ELF-1 (cell line): ENCODE data around the gene CNNM1.
A peak's percentile ranks its signal among the peaks of the same experiment; 100 is the strongest.

ENCODE experiments used
- DNase-seq: peaks from one replicate; pipeline ENCODE4 v3.0.0-alpha.2; 2016; ENCODE audit warnings: low read depth, low spot score

CNNM1 gene

DNA sequence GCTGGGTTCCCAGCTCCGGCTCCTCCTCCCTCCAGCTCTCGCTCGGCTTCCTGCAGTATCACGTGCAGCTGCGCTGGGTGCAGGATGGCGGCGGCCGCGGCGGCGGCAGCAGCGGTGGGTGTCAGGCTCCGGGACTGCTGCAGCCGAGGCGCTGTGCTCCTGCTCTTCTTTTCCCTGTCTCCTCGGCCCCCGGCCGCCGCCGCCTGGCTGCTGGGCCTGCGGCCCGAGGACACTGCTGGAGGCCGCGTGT is at the start of gene CNNM1:
CNNM1 (plus strand) TSS at position 53 of the 250 bp plus-strand sequence; CDS start at position 85, 32 bp downstream.
- peak; percentile 63 for DNase-seq

DNA sequence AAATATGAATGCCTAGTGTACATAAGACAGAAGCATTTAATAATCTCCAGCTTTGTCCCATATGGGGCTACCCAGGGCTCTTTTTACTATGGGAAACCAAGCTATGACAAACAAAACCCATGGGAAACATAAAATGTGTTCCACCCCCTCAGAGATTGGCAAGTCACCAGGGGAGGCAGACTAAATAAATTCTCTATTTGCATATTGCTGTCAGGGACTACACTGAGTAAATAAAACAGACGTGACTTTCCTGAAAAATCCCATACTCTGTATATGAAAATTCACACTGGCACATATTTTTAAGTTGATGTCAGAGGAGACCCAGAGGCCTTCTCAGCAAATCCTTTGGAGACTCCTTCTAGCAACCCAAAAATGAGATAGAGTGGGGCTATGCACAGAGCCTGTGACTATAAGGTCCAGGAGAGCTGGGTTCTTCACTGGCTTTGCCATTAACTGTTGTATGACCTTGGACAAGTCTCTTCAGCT is 49.5 kb upstream of the CNNM1 start:
- DNase-seq: no peak

DNA sequence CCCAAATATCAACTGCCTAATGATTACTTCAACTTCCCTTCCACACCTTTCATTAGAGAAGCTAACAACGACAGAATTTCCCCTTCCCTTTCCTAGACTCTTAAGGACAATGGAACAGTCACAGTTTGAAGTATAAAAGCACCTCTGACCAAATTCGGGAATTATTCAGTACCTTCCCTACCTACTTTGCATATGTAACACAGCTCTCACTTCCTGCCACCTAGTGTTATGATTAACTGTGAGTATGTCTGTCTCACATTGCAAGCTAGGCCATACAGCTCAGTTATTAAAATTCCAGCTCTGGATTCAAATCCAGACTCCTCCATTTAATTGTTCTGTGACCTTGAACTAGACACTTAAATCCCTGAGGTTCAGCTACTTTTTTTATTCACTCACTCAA is 48.7 kb upstream of the CNNM1 start:
- no peak for DNase-seq

DNA sequence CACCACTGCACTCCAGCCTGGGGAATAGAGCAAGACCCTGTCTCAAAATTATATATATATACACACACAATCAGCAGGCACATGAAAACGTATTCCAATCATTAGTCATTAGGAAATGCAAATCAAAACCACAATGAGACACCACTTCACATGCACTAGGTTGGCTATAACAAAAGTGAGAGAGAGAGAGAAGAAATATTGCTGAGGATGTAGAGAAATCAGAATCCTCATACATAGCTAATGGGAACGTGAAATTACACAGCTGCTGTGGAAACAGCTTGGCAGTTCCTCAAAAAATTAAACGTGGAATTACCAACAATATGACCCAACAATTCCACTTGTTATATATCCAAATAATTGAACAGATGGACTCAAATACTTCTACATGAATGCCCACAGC is 43.3 kb upstream of the CNNM1 start:
- DNase-seq: no peak

DNA sequence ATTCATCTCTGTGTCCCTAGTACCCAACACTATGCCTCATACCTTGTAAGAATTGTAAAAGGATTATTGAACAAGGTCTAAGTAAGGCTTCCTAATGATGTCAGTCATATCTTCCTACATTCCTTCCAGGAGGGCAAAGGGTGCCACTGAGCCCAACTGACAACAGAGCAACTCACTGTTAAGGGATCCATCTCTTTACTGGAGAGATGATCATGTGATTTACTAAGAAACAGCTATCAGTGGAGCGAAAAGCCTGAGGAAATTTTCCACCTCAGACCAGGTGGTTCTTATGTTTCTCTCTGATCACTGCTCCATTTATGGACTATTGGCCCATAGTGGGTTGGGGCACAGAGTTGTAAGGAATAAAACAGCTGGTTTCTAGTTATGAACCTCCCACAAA is 38.9 kb upstream of the CNNM1 start:
- DNase-seq: no peak

DNA sequence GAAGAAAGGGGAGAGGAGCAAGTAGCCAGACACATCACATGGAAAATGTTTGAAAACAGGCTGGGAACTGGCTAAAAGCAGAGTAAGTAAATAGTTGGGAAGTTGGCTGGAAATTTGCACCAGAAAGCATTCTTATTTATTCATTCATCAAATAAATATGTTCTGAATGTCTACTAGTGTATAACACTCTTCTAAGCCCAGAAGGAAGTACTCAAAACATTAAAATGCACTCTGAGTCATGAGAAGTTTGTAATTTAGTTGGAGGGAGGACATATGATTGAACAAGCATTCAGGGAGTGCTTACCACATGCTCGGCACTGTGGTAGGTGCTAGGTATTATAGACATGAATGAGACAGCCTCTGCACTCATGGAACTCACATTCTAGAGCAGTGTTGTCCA is 37.0 kb upstream of the CNNM1 start:
- no peak for DNase-seq

DNA sequence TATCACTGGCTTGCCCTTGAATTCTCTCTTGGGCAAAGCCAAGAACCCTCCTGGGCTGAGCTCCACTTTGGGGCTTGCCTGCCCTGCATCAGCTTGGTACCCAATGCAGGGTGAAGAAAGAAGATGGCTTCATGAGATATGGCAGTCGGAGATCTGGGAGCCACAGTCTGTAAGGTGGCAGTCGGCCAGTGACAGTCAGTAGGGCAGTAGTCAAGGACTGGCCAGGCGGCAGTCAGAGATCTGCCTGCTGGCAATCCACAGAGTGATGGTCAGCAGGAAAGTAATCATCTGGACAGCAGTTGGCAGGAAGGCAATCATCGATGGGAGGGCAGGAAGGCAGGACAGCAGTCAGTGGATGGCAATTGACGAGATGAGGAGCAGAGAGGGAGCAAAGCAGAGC is 32.6 kb upstream of the CNNM1 start:
- DNase-seq: no peak

DNA sequence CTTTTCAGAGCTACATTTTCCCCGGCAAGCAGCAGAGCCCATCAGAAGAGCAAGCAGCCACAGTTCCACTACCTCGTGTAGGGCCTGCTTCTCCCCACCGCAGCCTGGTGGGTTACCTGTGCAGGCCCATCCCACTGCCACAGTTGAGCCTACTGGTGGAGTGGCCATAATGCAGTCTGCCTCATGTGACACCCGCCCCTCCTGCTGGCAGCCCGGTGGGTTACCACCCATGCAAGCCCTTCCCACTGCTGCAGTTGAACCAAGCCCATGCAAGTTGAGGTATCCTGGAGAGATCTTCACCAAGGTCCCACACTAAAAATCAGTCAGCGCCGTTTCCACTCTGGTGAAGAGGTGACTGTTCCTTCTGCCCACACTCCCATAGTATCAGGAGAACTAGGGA is 32.1 kb upstream of the CNNM1 start:
- DNase-seq: peak; percentile 9

DNA sequence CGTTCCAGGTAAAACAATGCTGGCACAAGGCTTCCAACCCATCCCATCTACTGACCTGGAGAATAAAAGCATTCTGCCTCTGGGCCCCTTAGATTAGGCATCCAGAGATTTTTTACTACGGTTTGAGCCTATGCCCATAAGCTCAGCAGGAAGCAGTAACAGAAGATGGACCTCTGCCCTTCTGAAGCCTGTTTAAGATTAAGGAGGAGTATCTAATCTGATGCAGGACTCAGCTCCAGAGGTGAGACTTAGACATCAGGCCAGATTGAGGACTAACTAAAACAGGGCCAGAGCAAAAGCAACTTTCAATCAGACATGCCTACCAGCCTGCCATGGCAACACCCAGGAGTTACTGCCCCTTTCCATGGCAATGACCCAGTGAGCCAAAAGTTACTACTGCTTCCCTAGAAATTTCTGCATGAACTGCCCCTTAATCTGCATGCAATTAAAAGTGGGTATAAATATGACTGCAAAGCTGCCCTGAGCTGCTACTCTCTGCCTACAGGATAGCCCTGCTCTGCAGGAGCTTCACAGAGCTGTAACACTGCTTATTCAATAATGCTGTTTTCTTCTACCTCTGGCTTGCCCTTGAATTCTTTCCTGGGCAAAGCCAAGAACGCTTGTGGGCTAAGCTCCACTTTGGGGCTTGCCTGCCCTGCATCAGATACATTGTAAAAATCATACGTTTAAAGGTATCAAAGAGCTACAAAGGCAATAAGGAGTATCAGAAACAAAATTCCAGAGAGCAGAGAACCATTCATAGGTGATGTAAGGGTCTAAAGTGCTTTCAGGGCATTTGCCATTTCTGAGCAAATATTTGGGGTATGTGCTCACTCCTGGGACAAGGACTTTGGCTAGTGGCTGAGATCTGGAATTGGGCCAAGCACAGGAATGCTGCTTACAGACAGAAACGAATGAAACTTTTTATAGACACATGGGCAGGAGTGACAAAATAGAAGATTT is 25.0 kb upstream of the CNNM1 start:
- no peak for DNase-seq

DNA sequence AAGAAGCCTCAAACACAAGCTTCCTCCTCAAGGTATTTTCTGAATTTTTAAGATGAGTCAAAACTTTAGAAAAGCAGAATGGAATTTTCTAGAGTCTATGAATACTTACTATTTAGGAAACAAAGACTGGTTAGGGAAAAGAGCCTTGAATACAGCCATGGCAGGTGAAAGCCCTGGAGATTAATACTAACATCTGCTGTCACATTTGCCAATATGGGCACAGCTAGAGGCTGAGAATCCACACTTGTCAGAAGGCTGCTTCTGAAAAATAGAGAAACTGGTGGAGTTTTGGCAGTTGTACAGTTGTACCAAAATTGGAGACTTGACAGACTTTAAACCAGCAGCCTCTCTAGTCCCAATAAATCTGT is 24.3 kb upstream of the CNNM1 start:
- DNase-seq: no peak

DNA sequence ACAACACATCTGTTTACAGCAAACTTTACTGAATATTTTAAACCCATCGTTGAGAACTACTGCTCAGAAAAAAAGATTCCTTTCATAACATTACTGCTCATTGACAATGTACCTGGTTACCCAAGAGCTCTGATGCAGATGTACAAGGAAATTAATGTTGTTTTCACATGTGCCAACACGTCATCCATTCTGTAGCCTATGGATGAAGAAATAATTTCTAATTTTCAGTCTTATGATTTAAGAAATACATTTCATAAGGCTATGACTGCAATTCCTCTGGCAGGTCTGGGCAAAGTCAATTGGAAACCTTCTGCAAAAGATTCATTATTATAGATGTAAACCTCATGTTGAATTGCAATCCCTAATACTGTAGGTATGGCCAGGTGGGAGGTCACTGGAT is 16.7 kb upstream of the CNNM1 start:
- no peak for DNase-seq

DNA sequence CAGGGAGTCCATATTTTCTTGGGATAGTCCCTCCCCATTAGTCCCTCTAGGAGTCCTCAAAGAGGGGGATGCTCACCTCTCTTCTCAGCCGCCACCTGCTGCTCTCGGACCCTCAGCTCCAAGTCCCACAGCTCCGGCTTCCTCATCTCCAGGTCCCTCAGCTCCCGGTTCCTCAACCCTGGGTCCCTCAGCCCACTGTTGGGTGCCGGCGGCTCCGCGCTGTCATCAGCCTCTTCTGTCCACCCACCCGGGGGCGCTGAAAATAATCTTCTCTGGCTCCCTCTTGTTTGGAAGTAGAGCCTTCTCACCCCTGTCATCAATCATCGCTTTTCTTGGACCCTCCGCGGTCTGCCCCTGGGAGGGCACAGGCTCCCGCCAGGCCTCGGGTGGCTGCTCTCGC is 13.3 kb upstream of the CNNM1 start:
- DNase-seq: no peak

DNA sequence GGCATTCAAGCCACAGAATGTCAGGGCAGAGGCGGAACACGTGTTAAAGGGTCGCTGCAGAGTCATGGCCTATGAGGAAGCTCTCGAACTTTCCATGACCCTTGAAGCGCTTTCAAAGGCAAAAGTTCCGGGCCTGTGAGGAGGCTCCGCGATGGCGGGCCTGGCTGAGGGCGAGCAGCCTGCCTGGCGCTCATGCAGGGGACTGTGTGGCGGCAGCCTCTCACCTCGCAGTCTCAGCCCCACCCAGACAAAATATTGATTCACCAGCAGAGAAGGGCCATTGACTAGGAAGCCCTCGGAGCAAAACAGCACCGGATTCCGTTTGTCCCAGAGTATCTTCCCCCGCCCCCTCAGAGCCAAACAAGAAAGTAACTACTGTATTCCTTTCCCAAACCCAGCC is 12.8 kb upstream of the CNNM1 start:
- peak; percentile 20 for DNase-seq

DNA sequence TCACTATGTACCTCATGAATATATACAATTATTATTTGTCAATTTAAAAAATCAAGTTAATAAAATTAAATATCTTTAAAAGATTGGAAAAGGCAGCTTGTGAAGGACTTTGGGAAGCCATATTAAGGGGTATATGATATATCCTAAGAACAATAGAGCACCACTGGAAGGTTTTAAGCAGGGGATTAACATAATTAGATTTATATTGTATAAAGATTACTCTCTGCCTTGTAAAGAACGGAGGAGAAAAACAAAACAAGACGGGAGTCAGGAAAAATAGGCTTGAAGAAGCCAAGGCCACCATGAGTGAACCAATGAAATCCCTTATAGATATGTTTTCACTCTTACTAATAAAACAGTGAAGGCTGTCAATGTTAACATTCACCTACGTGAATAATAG is 11.1 kb upstream of the CNNM1 start:
- DNase-seq: no peak

DNA sequence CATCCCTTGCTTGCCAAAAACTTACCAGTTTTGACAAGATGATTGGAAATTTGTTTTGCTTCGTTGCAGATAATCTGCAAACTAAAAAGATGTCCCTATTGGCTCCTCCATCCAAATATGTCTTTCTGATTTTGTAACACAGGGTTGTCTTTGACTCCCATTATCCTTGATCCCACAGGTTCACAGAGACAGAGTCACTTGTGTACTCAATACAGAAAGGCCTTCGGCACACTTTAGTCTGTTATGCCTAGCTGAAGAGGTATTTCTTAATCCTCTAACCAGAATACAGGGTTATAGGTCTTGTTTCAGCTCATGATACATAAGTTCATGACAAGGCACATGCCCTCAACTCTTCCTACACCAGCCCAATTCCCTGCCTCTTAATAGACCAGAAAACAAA is 10.7 kb upstream of the CNNM1 start:
- DNase-seq: no peak

DNA sequence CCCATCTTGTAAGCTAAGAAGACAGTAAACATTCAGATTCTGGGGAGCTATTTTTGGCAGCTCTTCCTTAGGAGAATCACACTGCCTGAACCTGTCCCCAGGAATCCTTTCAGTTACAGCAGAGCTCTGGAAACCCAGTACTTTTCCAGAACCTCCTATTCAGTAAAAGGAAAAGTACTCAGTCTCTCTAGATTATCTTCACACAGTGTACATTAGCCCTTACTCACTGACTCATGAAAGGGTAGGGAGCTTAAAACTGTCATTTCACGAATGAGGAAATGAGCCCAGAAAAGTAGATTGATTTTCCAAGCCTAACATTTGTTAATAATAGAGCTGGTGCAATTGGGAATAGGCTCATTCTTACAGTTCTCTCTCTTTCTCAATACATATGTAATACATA is 3.9 kb upstream of the CNNM1 start:
- no peak for DNase-seq

DNA sequence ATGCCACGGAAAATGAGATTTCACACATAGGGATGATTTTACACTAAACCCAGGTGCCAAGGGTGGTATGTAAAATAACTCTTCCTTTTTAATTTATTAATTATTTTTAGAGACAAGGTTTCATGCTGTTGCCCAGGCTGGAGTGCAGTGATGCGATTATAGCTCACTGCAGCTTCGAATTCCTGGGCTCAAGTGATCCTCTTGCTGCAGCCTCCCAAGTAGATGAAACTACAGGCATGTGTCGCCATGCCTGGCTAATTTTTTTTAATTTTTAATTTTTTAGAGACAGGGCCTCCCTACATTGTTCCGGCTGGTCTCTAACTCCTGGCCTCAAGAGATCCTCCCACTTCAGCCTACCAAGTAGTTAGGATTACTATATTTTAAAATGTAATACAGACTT is 2.3 kb upstream of the CNNM1 start:
- DNase-seq: no peak

DNA sequence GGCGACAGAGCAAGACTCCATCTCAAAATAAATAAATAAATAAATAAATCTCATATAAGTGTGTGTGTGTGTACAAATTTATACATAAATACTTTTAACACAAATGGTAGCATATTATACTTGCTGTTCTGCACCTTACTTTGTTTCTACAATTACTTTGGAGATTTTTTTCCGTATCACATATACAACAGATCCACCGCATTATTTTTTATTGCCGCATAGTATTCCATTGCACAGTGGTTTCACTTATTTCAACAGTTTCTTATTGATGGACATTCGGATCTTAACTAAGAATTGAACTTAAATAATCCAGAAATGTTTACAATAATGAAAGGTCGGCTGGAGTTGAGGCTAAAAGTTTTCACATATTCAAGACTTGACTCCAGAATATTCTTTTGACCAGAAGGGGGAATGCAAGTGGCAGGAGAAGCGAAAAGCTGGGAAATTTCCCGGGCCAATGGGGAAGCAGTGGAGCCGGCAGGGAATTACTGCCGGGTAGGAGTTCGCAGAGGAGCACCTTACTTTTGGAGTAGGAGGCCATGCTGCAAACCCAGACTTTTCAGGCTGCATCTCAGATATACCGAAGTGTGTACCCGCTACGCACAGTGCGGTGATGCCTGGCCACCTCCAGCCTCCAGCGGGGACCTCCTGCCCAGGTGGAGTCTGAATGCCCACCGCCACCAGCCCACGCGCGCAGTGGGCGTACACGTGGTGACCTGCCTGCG is 415 bp upstream of the CNNM1 start:
- no peak for DNase-seq

DNA sequence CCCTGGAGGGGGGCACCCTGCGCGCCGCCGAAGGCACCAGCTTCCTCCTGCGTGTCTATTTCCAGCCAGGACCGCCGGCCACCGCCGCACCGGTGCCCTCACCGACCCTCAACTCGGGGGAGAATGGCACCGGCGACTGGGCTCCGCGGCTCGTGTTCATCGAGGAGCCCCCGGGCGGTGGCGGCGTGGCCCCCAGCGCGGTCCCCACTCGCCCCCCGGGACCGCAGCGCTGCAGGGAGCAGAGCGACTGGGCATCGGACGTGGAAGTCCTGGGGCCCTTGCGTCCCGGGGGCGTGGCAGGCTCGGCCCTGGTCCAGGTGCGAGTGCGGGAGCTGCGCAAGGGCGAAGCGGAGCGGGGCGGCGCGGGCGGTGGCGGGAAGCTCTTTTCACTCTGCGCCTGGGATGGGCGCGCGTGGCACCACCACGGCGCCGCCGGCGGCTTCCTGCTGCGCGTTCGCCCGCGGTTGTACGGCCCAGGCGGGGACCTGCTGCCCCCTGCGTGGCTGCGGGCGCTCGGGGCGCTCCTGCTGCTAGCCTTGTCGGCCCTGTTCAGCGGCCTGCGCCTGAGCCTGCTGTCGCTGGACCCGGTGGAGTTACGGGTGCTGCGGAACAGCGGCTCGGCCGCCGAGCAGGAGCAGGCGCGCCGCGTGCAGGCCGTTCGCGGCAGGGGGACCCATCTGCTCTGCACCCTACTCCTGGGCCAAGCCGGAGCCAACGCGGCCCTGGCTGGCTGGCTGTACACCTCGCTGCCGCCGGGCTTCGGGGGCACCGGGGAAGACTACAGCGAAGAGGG is 594 bp downstream of the CNNM1 start:
- DNase-seq: peak; percentile 50

DNA sequence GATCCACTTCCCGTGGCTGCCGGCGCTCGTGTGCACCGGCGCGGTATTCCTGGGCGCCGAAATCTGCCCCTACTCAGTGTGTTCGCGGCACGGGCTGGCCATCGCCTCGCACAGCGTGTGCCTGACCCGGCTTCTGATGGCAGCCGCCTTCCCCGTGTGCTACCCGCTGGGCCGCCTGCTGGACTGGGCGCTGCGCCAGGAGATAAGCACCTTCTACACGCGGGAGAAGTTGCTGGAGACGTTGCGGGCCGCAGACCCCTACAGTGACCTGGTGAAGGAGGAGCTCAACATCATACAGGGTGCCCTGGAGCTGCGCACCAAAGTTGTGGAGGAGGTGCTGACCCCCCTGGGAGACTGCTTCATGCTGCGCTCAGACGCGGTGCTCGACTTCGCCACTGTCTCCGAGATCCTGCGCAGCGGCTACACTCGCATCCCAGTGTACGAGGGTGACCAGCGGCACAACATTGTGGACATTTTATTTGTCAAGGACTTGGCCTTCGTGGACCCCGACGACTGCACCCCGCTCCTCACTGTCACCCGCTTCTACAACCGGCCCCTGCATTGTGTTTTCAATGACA is 1.3 kb downstream of the CNNM1 start:
- no peak for DNase-seq

DNA sequence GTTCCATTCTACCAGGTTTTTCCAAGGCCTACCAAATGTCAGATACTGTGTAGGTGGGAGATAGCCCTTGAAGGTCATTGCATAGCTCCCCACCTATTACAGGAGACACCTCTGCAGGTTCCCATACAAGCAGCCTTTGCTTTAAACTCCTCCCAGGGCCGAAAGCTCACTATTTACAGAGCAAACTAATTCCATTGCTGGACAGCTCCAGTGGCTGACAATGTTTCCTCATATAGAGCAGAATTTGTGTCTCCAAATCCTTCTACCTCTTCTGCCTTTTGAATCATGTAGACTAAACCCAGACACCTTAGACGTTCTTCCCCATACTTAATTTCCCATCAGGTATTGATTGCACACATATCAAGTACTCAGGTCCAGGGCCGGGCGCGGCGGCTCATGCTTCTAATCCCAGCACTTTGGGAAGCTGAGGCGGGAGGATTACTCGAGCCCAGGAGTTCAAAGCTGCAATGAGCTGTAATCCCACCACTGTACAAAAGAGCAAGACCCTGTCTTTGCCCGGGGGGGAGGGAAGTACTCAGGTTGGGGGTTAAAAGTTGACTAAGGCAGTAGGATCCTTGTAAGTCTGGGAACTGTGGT is 2.1 kb downstream of the CNNM1 start:
- DNase-seq: peak; percentile 13
